Kidney epithelial cell (primary cell): ENCODE results near the gene P2RY6. TPM values are rescaled to one million over a fixed set of nuclear protein-coding genes. Genes with fewer than 3 reads are reported as not detected.

ENCODE experiments used
- DNase-seq: peaks from one replicate; pipeline ENCODE4 v3.0.0-alpha.2; 2010; ENCODE audit warnings: low read depth
- H3K27me3 ChIP-seq: 2 replicates; pipeline ENCODE4 v1.6.0; 2011; ENCODE audit warnings: low read length; ENCODE audit not compliant: control insufficient read depth, insufficient read depth
- H3K36me3 ChIP-seq: 2 replicates; pipeline ENCODE4 v1.5.1; 2011; ENCODE audit warnings: low read length; ENCODE audit not compliant: control insufficient read depth, insufficient read depth
- H3K4me3 ChIP-seq: 2 replicates; pipeline ENCODE4 v1.5.1; 2011; ENCODE audit warnings: low read depth, mild to moderate bottlenecking, control low read depth, low read length
- CTCF ChIP-seq: IDR thresholded peaks from 2 replicates; pipeline ENCODE4 v1.5.1; 2011; ENCODE audit warnings: mild to moderate bottlenecking, moderate library complexity, low read length, control low read depth, inconsistent platforms; ENCODE audit not compliant: insufficient read depth, poor library complexity, severe bottlenecking
- total RNA-seq: library from RNA; depleted of rRNA; stranded (reverse); fragments of >200 nt; gene quantifications from 2 replicates; pipeline ENCODE4 v1.2.3, GENCODE V29; 2015

P2RY6 gene
- total RNA-seq, 1 donor from 2014 or later = 6.1 TPM

GRCh38 chr11:73340164-73340563, 68.0 kb downstream of the P2RY6 start:
- Histone ChIP-seq H3K4me3 (no peak overlapping the region), H3K36me3 (no peaks in the 10 kb centered on the region), H3K27me3 (no peaks in the 10 kb centered on the region)
- no peak for TF ChIP-seq CTCF
- DNase-seq = no peak

GRCh38 chr11:73342633-73343032, 70.5 kb downstream of the P2RY6 start:
- H3K36me3 ChIP-seq = no peaks in the 10 kb centered on the region
- no peak for DNase-seq
- H3K4me3 ChIP-seq = peak overlapping the region; percentile 33
- H3K27me3 ChIP-seq = no peaks in the 10 kb centered on the region
- no peak for TF ChIP-seq CTCF

- DNase-seq = no peak
- H3K36me3 ChIP-seq = no peaks in the 10 kb centered on the region
- peak overlapping the region; percentile 33 for H3K4me3 ChIP-seq
- no peaks in the 10 kb centered on the region for H3K27me3 ChIP-seq
- TF ChIP-seq CTCF = no peak
Measured at GRCh38 chr11:73343076-73343873, 71.1 kb downstream of the P2RY6 start.

- no peaks in the 10 kb centered on the region for H3K27me3 ChIP-seq
- no peak for TF ChIP-seq CTCF
- DNase-seq = no peak
- no peaks in the 10 kb centered on the region for H3K36me3 ChIP-seq
- no peak overlapping the region for H3K4me3 ChIP-seq
Measured at GRCh38 chr11:73344191-73344607, 72.1 kb downstream of the P2RY6 start.

GRCh38 chr11:73345481-73346160, 73.5 kb downstream of the P2RY6 start:
- no peak for TF ChIP-seq CTCF
- no peak for DNase-seq
- Histone ChIP-seq H3K36me3 (no peaks in the 10 kb centered on the region), H3K27me3 (no peaks in the 10 kb centered on the region), H3K4me3 (no peak overlapping the region)
